GM18907 (cell line): ENCODE measurements around the gene STAU1.
"Not testable (repeated sequence)": the region's sequence is repeated elsewhere in the genome, so short reads cannot be mapped to it uniquely, and the experiment has no call there.

ENCODE experiments used
- ATAC-seq: cut with Tn5 transposase; IDR thresholded peaks from one replicate; pipeline ENCODE4 v1.9.1; 2021; ENCODE audit warnings: mild to moderate bottlenecking, moderate library complexity; ENCODE audit not compliant: unreplicated experiment

The STAU1 gene

GRCh38 chr20:49207076-49207475, 18.9 kb upstream of the STAU1 start:
- ATAC-seq = no peak

DNA sequence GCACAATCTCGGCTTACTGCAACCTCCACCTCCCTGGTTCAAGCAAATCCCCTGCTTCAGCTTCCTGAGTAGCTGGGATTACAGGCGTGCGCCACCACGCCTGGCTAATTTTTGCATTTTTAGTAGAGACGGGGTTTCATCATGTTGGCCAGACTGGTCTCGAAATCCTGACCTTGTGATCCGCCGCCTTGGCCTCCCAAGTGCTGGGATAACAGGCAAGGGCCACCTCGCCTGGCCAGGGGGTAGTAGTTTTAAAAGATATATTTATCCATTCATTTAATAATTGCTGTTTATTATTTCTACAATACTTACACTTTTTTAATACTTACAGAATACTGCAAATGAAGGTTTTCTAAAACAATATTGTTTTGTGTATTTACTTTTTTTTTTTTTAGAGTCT, 15.6 kb upstream of the STAU1 start:
- ATAC-seq = no peak

GRCh38 chr20:49203011-49203410, 14.9 kb upstream of the STAU1 start:
- ATAC-seq = no peak

DNA sequence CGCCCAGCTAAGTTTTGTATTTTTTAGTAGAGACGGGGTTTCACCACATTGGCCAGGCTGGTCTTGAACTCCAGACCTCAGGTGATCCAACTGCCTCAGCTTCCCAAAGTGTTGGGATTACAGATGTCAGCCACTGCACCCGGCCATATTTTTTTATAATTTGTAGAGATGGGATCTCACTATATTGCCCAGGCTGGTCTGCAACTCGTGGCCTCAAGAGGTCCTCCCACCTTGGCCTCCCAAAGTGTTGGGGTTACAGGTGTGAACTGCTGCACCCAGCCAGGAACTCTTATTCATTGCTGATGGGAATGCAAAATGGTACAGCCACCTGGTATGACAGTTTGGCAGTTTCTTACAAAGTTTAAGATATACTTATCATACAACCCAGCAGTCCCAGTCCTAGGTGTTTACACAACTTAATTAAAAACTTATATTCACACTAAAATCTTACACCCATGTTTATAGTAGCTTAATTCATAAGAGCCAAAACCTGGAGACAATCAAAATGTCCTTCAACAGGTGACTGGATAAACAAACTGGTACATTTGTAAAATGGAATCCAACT, 11.7 kb upstream of the STAU1 start:
- no peak for ATAC-seq

DNA sequence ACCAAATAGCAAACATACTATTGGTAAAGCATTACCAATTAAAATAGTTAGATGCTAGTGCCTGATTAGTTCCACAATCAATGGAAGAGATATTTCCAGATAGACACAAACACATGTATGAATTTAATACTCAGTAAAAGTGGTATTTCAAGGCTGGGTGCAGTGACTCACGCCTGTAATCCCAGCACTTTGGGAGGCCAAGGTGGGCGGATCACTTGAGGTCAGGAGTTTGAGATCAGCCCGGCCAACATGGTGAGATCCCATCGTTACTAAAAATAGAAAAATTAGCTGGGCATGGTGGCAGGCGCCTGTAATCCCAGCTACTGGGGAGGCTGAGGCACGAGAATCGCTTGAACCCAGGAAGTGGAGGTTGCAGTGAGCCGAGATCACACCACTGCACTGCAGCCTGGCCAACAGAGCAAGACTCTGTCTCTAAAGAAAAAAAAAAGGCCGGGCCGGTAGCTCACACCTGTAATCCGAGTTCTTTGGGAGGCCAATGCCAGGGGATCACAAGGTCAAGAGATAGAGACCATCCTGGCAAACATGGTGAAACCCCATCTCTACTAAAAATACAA, 4.9 kb upstream of the STAU1 start:
- ATAC-seq = not testable (repeated sequence)

DNA sequence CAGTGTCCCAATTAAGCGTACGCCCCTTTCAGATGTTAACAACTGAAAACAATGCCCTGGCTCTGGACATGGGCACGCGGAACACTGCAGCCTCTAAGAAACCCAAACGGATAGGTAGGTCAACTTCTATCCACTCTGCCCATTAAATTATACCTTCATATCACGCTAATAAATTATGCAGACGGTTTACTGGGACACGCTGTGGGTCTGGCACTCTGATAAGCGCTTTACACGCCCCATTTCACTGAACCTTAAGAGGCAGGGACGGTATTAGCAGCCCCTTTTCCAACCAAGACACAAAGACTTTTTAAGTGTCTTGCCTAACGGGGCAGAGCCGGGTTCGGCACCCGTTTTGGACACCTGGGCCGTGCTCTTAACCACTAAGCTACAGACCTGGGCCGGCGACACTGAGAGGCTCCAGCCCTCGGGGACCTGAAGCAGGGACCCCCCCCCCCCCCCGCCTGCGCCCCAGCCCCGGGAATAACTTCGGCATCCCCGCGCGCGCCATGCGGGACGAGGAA, 744 bp downstream of the STAU1 start:
- ATAC-seq = peak; percentile 5

- no peak for ATAC-seq
Observed at GRCh38 chr20:49186535-49187329, 1.4 kb downstream of the STAU1 start.

DNA sequence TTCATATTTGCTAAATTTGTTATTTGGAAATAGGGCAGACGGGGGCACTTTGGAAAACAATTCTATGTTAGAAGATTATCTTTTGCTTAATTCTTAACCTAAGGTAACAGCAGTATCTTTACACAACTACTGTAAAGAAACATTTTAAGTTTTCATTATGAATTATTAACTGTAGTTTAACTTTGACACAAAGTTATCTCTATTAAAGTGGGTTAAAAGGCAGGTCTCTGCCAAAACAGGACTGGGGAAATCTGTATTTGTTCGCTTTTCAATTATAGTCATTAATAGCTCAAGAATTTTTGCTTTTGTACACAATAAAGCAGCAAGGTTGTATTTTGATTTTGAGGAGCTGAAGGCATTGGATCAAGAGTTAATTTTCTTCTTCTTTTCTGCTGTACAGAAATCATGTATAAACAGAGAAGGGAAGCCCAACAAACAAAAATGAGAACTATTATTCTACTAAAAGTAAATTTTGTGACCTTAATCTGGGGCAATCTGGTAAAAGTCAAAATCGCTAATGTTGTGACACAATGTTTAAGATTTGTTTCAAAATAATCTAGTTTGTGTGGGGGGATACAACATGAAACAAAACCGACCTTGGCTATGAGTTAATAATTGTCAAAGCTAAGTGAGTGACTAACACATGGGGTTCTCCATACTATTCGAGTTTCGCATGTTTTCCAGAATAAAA, 2.9 kb downstream of the STAU1 start:
- no peak for ATAC-seq

DNA sequence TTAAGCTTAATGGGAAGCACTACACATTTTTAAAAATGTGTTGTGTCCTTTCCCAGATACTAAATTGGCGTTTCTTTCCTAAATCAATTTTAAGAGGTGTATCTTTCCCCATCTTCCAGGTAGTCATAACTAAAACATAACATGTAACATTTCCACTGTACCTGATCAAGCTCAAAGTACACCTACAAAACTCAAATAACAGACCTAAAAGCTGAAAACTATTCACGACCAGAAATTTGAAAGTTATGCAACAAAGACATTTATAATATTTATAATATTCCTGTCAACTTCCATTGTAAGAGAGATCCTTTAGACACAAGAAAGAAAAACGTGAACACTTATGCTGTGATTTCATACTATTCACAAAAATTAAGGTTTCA, 3.5 kb downstream of the STAU1 start:
- no peak for ATAC-seq

- not testable (repeated sequence) for ATAC-seq
Observed at GRCh38 chr20:49184084-49184501, 4.0 kb downstream of the STAU1 start.

- no peak for ATAC-seq
Observed at GRCh38 chr20:49183444-49183843, 4.7 kb downstream of the STAU1 start.

DNA sequence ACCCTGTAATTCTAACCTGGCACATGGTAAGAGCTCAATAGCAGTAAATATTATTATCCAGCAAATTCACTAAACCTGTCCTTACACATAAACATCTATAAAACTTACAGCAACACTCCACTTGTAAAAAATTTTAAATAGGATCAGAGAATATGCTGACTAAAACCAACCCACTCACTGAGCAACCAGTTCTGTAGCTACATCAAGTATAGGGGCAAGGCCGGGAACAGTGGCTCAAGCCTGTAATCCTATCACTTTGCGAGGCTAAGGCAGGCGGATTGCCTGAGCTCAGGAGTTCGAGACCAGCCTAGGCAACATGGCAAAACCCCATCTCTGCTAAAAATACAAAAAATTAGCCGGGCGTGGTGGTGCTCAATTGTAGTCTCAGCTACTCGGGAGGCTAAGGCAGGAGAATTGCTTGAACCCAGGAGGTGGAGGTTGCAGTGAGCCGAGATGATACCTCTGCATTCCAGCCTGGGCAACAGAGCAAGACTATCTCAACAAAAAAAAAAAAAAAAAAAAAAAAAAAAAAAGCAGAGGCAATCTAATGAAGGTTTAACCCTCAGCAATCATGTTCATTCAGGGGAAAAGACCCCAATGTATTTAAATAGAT, 6.8 kb downstream of the STAU1 start:
- ATAC-seq = no peak

- ATAC-seq = peak; percentile 72
Observed at GRCh38 chr20:49179368-49180277, 8.5 kb downstream of the STAU1 start.

DNA sequence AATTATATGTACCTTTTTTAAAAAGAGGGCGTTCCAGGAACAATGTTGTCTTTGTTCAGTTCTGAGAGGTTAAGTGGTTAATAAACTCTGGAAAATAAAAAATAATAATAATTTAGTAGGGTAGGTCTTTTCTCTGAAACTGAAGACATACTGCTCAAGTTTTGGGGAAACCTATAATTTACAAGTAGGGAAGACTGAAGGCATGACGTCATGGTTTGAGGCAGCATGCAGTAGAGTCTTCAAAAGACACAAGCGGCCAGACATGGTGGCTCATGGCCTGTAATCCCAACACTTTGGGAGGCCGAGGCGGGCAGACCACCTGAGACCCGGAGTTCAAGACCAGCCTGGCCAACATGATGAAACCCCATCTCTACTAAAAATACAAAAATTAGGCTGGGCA, 14.0 kb downstream of the STAU1 start:
- no peak for ATAC-seq

- peak; percentile 55 for ATAC-seq
Observed at GRCh38 chr20:49172413-49172812, 15.7 kb downstream of the STAU1 start.

- ATAC-seq = no peak
Observed at GRCh38 chr20:49171909-49172308, 16.2 kb downstream of the STAU1 start.

DNA sequence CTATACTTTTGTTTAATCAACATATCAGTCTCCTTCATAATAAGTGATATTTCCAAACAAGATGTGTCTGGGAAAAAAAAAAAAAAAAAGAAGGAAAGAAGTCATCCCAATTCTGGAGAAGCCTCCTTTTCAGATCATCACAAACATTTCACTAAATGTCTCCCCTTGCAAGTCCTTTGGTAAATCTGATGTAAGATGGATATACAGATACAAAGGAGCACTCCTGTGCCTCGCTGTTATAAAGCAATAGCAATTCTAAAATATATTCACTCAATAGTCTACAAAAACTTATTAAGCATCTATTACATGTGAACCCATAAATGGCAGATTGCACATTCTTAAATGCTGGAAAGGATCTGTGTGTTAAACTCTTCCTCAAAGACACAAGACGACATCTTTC, 17.4 kb downstream of the STAU1 start:
- ATAC-seq = no peak

DNA sequence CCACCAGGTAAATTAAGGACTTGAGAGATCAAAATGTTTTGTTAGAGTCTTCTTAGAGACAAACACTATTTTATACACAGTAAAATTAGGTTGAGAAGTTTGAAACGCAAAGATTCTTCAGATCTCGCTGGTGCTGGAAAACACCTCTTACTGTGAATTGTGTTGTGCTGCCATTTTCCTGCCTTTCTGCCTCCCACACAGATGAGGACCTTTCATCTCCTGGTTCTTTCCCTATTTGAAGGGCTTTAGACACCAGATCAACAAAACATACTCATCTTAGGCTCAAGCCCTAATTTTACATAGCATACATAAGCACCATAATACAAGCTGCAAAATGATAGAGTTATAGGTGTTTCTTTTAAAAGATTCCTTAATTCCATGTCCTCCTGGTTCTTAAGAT, 18.6 kb downstream of the STAU1 start:
- no peak for ATAC-seq

DNA sequence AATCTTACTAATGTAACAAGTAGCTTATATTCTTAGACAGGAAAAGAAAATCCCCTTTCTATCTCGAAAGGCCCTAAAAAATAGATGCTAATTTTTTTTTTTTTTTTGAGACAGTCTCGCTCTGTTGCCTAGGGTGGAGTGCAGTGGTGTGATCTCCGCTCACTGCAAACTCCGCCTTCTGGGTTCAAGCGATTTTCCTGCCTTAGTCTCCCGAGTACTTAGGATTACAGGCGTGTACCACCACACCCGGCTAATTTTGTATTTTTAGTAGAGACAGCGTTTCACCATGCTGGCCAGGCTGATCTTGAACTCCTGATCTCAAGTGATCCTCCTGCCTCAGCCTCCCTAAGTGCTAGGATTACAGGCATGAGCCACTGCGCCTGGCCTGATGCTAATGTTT, 19.3 kb downstream of the STAU1 start:
- not testable (repeated sequence) for ATAC-seq
